Measurements from ENCODE around the gene DCST1.

GRCh38 chr1:155015527-155016230 lies 17.9 kb upstream of the DCST1 start:
- TF ChIP-seq CTCF (conservative IDR thresholded peaks at IDR 0.05; ENCODE audit: low read depth, low read length) = no peak
- TF ChIP-seq EZH2 (IDR thresholded peaks at IDR 0.05; ENCODE audit: borderline replicate concordance, low read depth, low read length, poor library complexity, severe bottlenecking) = no peak
